SK-N-SH (cell line): ENCODE measurements around the gene TMEM179. TPM values are rescaled to one million over a fixed set of nuclear protein-coding genes. Genes with fewer than 3 reads are reported as not detected.

Experiments used
- CTCF ChIA-PET: fragments of 300-600, 350-600 bp; formaldehyde crosslinking; extraction: SDS; loops from one replicate; lab custom pipeline; 2021; lab: Yijun Ruan, JAX
- POLR2A ChIA-PET: fragments of 350-600 bp; sonication (Branson Sonifier 250); formaldehyde crosslinking; extraction: SDS; loops from one replicate; lab custom pipeline; 2020; ENCODE audit warnings: antibody characterized with exemption, inconsistent platforms; lab: Yijun Ruan, JAX
- DNase-seq: peaks from one replicate; pipeline ENCODE4 v3.0.0; 2012
- H2AFZ ChIP-seq: fragments of 200-600 bp; sonication (generic); 2 replicates; pipeline ENCODE4 v1.8.1; 2016; ENCODE audit warnings: antibody characterized with exemption, mild to moderate bottlenecking, low read depth
- H3F3A ChIP-seq: fragments of 200-600 bp; sonication (generic); replicated peaks from 2 replicates; pipeline ENCODE3; 2016; ENCODE audit warnings: antibody characterized with exemption, mild to moderate bottlenecking; ENCODE audit not compliant: insufficient read depth
- H3K27ac ChIP-seq, 2 experiments: fragments of 200-500 bp in 1 of 2; fragments of 200-600 bp in 1 of 2; sonication (Bioruptor generic) in 1 of 2; sonication (generic), shearing (Covaris generic) in 1 of 2; 2 replicates each; pipeline versions ENCODE4 v1.5.1 to v1.6.1; 2014 to 2016; ENCODE audit warnings: low read depth in 2 of 2, inconsistent platforms in 1 of 2, low read length in 1 of 2, mild to moderate bottlenecking in 1 of 2, mixed read lengths in 1 of 2
- H3K27me3 ChIP-seq: fragments of 200-600 bp; sonication (generic), shearing (Covaris generic); 2 replicates; pipeline ENCODE4 v1.6.1; 2016; ENCODE audit warnings: mixed run types; ENCODE audit not compliant: insufficient read depth
- H3K36me3 ChIP-seq, 2 experiments: fragments of 200-500 bp in 1 of 2; fragments of 200-600 bp in 1 of 2; sonication (Bioruptor generic) in 1 of 2; sonication (generic) in 1 of 2; replicated peaks in 1 of 2; 2 replicates each; pipeline versions ENCODE3 to v1.5.1; 2014 to 2016; ENCODE audit warnings: low read length in 1 of 2, mild to moderate bottlenecking in 1 of 2; ENCODE audit not compliant: insufficient read depth in 2 of 2, control insufficient read depth in 1 of 2
- H3K4me1 ChIP-seq, 2 experiments: fragments of 200-500 bp in 1 of 2; fragments of 200-600 bp in 1 of 2; sonication (Bioruptor generic) in 1 of 2; sonication (generic), shearing (Covaris generic) in 1 of 2; 2 replicates each; pipeline versions ENCODE4 v1.5.1 to v1.6.1; 2014 to 2016; ENCODE audit warnings: low read depth in 1 of 2, low read length in 1 of 2, mixed run types in 1 of 2; ENCODE audit not compliant: insufficient read depth in 2 of 2, control insufficient read depth in 1 of 2
- H3K4me2 ChIP-seq: fragments of 200-600 bp; sonication (generic), shearing (Covaris generic); 2 replicates; pipeline ENCODE4 v1.6.1; 2017; ENCODE audit warnings: mixed run types
- H3K4me3 ChIP-seq, 2 experiments: fragments of 200-500 bp in 1 of 2; fragments of 200-600 bp in 1 of 2; sonication (Bioruptor generic) in 1 of 2; sonication (generic), shearing (Covaris generic) in 1 of 2; 2 replicates each; pipeline versions ENCODE4 v1.5.1 to v1.8.1; 2014 to 2016; ENCODE audit warnings: low read depth in 2 of 2, inconsistent platforms in 1 of 2, low read length in 1 of 2, mild to moderate bottlenecking in 1 of 2, mixed read lengths in 1 of 2, moderate library complexity in 1 of 2
- H3K79me2 ChIP-seq: fragments of 200-600 bp; sonication (generic); 2 replicates; pipeline ENCODE4 v1.8.1; 2017; ENCODE audit warnings: mild to moderate bottlenecking; ENCODE audit not compliant: insufficient read depth
- H3K9ac ChIP-seq: fragments of 200-600 bp; sonication (generic); 2 replicates; pipeline ENCODE4 v1.6.1; 2017; ENCODE audit warnings: mixed run types
- H3K9me2 ChIP-seq: fragments of 200-600 bp; sonication (generic); 2 replicates; pipeline ENCODE4 v1.6.1; 2017; ENCODE audit warnings: mixed run types
- H3K9me3 ChIP-seq: fragments of 200-600 bp; sonication (generic); 2 replicates; pipeline ENCODE4 v1.6.1; 2017; ENCODE audit warnings: mixed run types, mild to moderate bottlenecking, moderate library complexity
- H4K20me1 ChIP-seq: fragments of 200-600 bp; sonication (generic); 2 replicates; pipeline ENCODE4 v1.6.1; 2017; ENCODE audit warnings: mild to moderate bottlenecking, mixed run types; ENCODE audit not compliant: insufficient read depth
- ELF1 ChIP-seq: IDR thresholded peaks from 2 replicates; pipeline ENCODE4 v1.4.0; 2012
- EP300 ChIP-seq, 2 experiments: IDR thresholded peaks; 2 replicates each; pipeline versions ENCODE4 v1.4.0 to v1.6.1; 2012; ENCODE audit warnings: borderline replicate concordance in 1 of 2, low read depth in 1 of 2, low read length in 1 of 2
- EZH2phosphoT487 ChIP-seq: fragments of 200-600 bp; sonication (generic); IDR thresholded peaks from 2 replicates; pipeline ENCODE4 v1.6.1; 2017; ENCODE audit warnings: low read depth, mixed run types, mild to moderate bottlenecking, antibody characterized with exemption, moderate library complexity, borderline replicate concordance
- FOSL2 ChIP-seq: IDR thresholded peaks from 2 replicates; pipeline ENCODE4 v1.4.0; 2012; ENCODE audit warnings: low read depth, mild to moderate bottlenecking, moderate library complexity, borderline replicate concordance
- FOXJ3 ChIP-seq: sonication (generic); formaldehyde crosslinking; IDR thresholded peaks from 2 replicates; pipeline ENCODE4 v1.5.1; 2020; ENCODE audit warnings: mild to moderate bottlenecking, missing genetic modification reagents
- FOXM1 ChIP-seq: IDR thresholded peaks from 2 replicates; pipeline ENCODE4 v1.4.0; 2012; ENCODE audit warnings: low read depth, mild to moderate bottlenecking
- GABPA ChIP-seq: IDR thresholded peaks from 2 replicates; pipeline ENCODE4 v1.4.0; 2012; ENCODE audit warnings: low read depth, mild to moderate bottlenecking
- GATA2 ChIP-seq: sonication (generic); formaldehyde crosslinking; IDR thresholded peaks from 2 replicates; pipeline ENCODE4 v1.5.0; 2020; ENCODE audit warnings: mild to moderate bottlenecking, missing genetic modification reagents
- IRF3 ChIP-seq: fragments of 150-350 bp; IDR thresholded peaks from 2 replicates; pipeline ENCODE4 v1.6.1; 2016; ENCODE audit warnings: mild to moderate bottlenecking, low read depth, low read length
- JUND ChIP-seq: IDR thresholded peaks from 2 replicates; pipeline ENCODE4 v1.4.0; 2012
- NFIC ChIP-seq: IDR thresholded peaks from 2 replicates; pipeline ENCODE4 v1.4.0; 2012; ENCODE audit warnings: borderline replicate concordance
- PBX3 ChIP-seq: IDR thresholded peaks from 2 replicates; pipeline ENCODE4; 2012
- RAD21 ChIP-seq: IDR thresholded peaks from 2 replicates; pipeline ENCODE4 v1.6.1; 2012; ENCODE audit warnings: mild to moderate bottlenecking, low read length
- RCOR1 ChIP-seq: fragments of 150-350 bp; IDR thresholded peaks from 2 replicates; pipeline ENCODE4 v1.6.1; 2017; ENCODE audit warnings: antibody characterized with exemption, low read length
- RFX5 ChIP-seq: IDR thresholded peaks from 2 replicates; pipeline ENCODE4 v1.6.1; 2012; ENCODE audit warnings: mild to moderate bottlenecking, improper control_type of control experiment, low read length
- TCF12 ChIP-seq: IDR thresholded peaks from 2 replicates; pipeline ENCODE4 v1.4.0; 2012
- TEAD4 ChIP-seq: IDR thresholded peaks from 2 replicates; pipeline ENCODE4 v1.4.0; 2012; ENCODE audit warnings: mild to moderate bottlenecking, borderline replicate concordance; ENCODE audit not compliant: insufficient read depth
- USF2 ChIP-seq: fragments of 150-350 bp; IDR thresholded peaks from 2 replicates; pipeline ENCODE4 v1.6.1; 2017; ENCODE audit warnings: antibody characterized with exemption, low read length, low read depth, borderline replicate concordance
- YY1 ChIP-seq: IDR thresholded peaks from 2 replicates; pipeline ENCODE4 v1.4.0; 2012; ENCODE audit warnings: low read depth, mild to moderate bottlenecking
- WGBS: methylation state at CpG from one replicate; pipeline ENCODE4 v1.1.6; 2017; ENCODE audit warnings: low lambda C conversion rate; 5-methylcytosine and 5-hydroxymethylcytosine counted together
- polyA plus RNA-seq, 3 experiments: library from polyadenylated mRNA; depleted of rRNA; stranded (reverse); fragments of >200 nt; gene quantifications; 2 replicates each; pipeline ENCODE4 v1.2.3, GENCODE V29; 2012
- TF ChIP-seq, protein P1 (sequence below): IDR thresholded peaks from 2 replicates; pipeline ENCODE4 v1.4.0; 2012; ENCODE audit warnings: low read depth, borderline replicate concordance

TMEM179 gene
- polyA plus RNA-seq, 1 of the 3 experiments (the other 2 are of a cell fraction): 1.7 TPM

DNA sequence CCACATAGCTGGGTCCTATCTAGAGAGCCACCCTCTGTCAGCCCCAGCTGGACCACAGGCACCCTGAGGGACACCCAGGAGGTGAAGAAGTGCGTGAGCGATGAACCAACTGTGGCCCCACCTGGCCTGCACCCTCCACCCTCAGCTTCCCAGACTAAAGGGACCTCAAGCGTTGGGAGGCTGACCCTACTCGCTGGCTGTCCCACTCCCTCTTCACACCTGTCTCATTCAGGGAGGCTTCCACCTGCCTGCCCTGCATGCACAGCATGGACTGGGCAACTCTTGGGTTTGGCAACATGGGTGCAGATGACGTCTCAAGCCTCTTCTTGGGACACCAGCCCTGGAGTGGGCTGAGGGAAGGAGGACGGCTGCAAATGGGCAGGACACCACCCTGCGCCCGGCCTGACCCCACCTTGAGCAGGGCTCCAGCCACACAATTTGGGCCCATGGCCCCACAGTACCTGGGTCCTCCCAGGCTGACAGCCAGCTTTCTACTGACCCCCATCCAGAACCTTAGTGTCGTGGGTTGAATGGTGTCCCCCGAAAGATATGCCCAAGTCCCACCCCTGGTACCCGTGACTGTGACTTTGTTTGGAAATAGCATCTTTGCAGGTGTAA, 2.1 kb downstream of the TMEM179 start:
- peak; percentile 14 for DNase-seq
- CTCF ChIA-PET: interaction anchor here (0.7 to 2.6 kb wide), 9 partner anchors 9 to 525 kb away, joined by 3 to 11 read pairs (median 3); no protein-coding TSS in a partner anchor
- POLR2A ChIA-PET: interaction anchor here (1.0 to 1.1 kb wide), 2 partner anchors 14 to 23 kb away, joined by 3 read pairs; partner anchors contain the start of gene C14orf180
- Histone ChIP-seq H3K9me3 (no peaks in the 10 kb centered on the region), H2AFZ (no peak overlapping the region), H3K9ac (no peak overlapping the region), H3F3A (no peaks in the 10 kb centered on the region), H4K20me1 (no peaks in the 10 kb centered on the region), H3K4me2 (no peak overlapping the region), H3K4me3 (no peak overlapping the region), H3K27ac (peak overlapping the region in 1 of 2 experiments; percentile 90; a peak in 2 of 4 replicates), H3K27me3 (no peaks in the 10 kb centered on the region), H3K36me3 (no peaks in the 10 kb centered on the region), H3K9me2 (no peaks in the 10 kb centered on the region), H3K4me1 (peaks cover 0 to 72% of the 10 kb centered on the region in 2 experiments; a peak in 2 of 4 replicates), H3K79me2 (no peaks in the 10 kb centered on the region)
- 69% methylated on average over 9 of the region's 11 CpGs for WGBS
- no peak for TF ChIP-seq TCF12
- TF ChIP-seq PBX3: no peak
- TF ChIP-seq GABPA: no peak
- TF ChIP-seq FOSL2: no peak
- TF ChIP-seq YY1: no peak
- no peak for TF ChIP-seq ELF1
- TF ChIP-seq GATA2 (CRISPR knock-in tag): no peak
- TF ChIP-seq EZH2phosphoT487: no peak
- TF ChIP-seq FOXM1: no peak
- TF ChIP-seq FOXJ3: no peak
- TF ChIP-seq RCOR1: no peak
- no peak for TF ChIP-seq JUND
- no peak for TF ChIP-seq EP300 (IDR thresholded peaks at IDR 0.05; ENCODE audit: borderline replicate concordance in 1 of 2, low read depth in 1 of 2, low read length in 1 of 2)
- no peak for TF ChIP-seq IRF3
- no peak for TF ChIP-seq USF2
- no peak for TF ChIP-seq TEAD4
- TF ChIP-seq, protein P1, sequence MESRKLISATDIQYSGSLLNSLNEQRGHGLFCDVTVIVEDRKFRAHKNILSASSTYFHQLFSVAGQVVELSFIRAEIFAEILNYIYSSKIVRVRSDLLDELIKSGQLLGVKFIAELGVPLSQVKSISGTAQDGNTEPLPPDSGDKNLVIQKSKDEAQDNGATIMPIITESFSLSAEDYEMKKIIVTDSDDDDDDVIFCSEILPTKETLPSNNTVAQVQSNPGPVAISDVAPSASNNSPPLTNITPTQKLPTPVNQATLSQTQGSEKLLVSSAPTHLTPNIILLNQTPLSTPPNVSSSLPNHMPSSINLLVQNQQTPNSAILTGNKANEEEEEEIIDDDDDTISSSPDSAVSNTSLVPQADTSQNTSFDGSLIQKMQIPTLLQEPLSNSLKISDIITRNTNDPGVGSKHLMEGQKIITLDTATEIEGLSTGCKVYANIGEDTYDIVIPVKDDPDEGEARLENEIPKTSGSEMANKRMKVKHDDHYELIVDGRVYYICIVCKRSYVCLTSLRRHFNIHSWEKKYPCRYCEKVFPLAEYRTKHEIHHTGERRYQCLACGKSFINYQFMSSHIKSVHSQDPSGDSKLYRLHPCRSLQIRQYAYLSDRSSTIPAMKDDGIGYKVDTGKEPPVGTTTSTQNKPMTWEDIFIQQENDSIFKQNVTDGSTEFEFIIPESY: no peak
- TF ChIP-seq RFX5: no peak
- no peak for TF ChIP-seq RAD21
- TF ChIP-seq NFIC: no peak
